Measurements from ENCODE around the gene SHFL.

The SHFL gene

GRCh38 chr19:10135551-10136334 is 49.6 kb downstream of the SHFL start:
- no peak for DNase-seq

GRCh38 chr19:10136936-10137335 is 50.8 kb downstream of the SHFL start:
- DNase-seq: no peak

- no peak for DNase-seq
Observed at GRCh38 chr19:10137751-10138682, 51.9 kb downstream of the SHFL start.

- no peak for DNase-seq
Observed at GRCh38 chr19:10138879-10139795, 53.0 kb downstream of the SHFL start.

GRCh38 chr19:10139952-10140351 is 53.8 kb downstream of the SHFL start:
- DNase-seq: no peak

GRCh38 chr19:10141479-10141878 is 55.4 kb downstream of the SHFL start:
- no peak for DNase-seq

- no peak for DNase-seq
Observed at GRCh38 chr19:10141973-10142372, 55.9 kb downstream of the SHFL start.

All from stimulated activated CD8-positive, alpha-beta memory T cell treated with anti-CD3 and anti-CD28 coated beads, Interleukin-4, amount 100 ng/mL, for 48 hours (primary cell).